Activated naive CD4-positive, alpha-beta T cell treated with anti-CD3 and anti-CD28 coated beads for 36 hours (primary cell): Measurements from ENCODE around the gene BICD2. TPM values are rescaled to one million over a fixed set of nuclear protein-coding genes. Genes with fewer than 3 reads are reported as not detected.
"Not testable (repeated sequence)": the region's sequence is repeated elsewhere in the genome, so short reads cannot be mapped to it uniquely, and the experiment has no call there.

Source experiments
- CTCF ChIA-PET: fragments of 350-600 bp; sonication (Branson Sonifier 250); formaldehyde crosslinking; loops from one replicate; lab custom pipeline; 2021; ENCODE audit warnings: antibody characterized with exemption; lab: Charles Lee
- DNase-seq: peaks from one replicate; pipeline ENCODE4 v3.0.0-alpha.2; 2020
- H3K27ac Mint-ChIP-seq: one replicate; pipeline ENCODE4 v1.8.0; 2021; ENCODE audit warnings: mild to moderate bottlenecking, mixed read lengths
- H3K27me3 Mint-ChIP-seq: one replicate; pipeline ENCODE4 v1.8.0; 2021; ENCODE audit warnings: low read depth, mixed read lengths
- H3K36me3 Mint-ChIP-seq: one replicate; pipeline ENCODE4 v1.8.0; 2021; ENCODE audit warnings: low read depth, mixed read lengths
- H3K4me1 Mint-ChIP-seq: one replicate; pipeline ENCODE4 v1.8.0; 2021; ENCODE audit warnings: low read depth, mixed read lengths
- H3K4me3 Mint-ChIP-seq: one replicate; pipeline ENCODE4 v1.8.0; 2021; ENCODE audit warnings: mild to moderate bottlenecking, moderate library complexity, mixed read lengths
- H3K9me3 Mint-ChIP-seq: one replicate; pipeline ENCODE4 v1.8.0; 2021; ENCODE audit warnings: mixed read lengths
- intact Hi-C: fragments of 100-400 bp; cut with micrococcal nuclease; formaldehyde crosslinking; loops from one replicate; pipeline ENCODE4 v1.15.1; 2023
- total RNA-seq, 2 experiments: library from RNA; stranded (reverse); gene quantifications; one replicate each; pipeline ENCODE4 v1.2.3, GENCODE V29; 2021

BICD2 gene
- total RNA-seq, 2 experiments from 2014 or later = 11.2 to 12.0 TPM

GRCh38 chr9:92768816-92769215 lies 4.2 kb upstream of the BICD2 start:
- DNase-seq, H3K36me3 Mint-ChIP-seq, H3K4me3 Mint-ChIP-seq, H3K27ac Mint-ChIP-seq, H3K9me3 Mint-ChIP-seq, H3K27me3 Mint-ChIP-seq: not testable (repeated sequence)
- CTCF ChIA-PET = interaction anchor here (1.1 kb wide), 1 partner anchor 22 kb away, joined by 4 read pairs; no protein-coding TSS in a partner anchor
- intact Hi-C loops = loop anchor here (10.0 kb wide), 2 partner anchors 444 to 1956 kb away; partner anchors contain the start of genes AOPEP, CENPP and NOL8
- peaks cover 20% of the 10 kb centered on the region for H3K4me1 Mint-ChIP-seq

GRCh38 chr9:92767066-92768054 lies 2.7 kb upstream of the BICD2 start:
- Mint-ChIP-seq H3K9me3 (no peaks in the 10 kb centered on the region), H3K36me3 (peaks cover 1% of the 10 kb centered on the region), H3K27ac (no peak overlapping the region), H3K4me1 (peaks cover 34% of the 10 kb centered on the region), H3K27me3 (no peaks in the 10 kb centered on the region), H3K4me3 (no peak overlapping the region)
- DNase-seq = no peak
- CTCF ChIA-PET = interaction anchor here (0.7 to 1.1 kb wide), 3 partner anchors 14 to 620 kb away, joined by 3 to 4 read pairs (median 4); no protein-coding TSS in a partner anchor
- intact Hi-C loops = loop anchor here (10.0 kb wide), 2 partner anchors 443 to 1957 kb away; partner anchors contain the start of genes AOPEP, CENPP and NOL8

- Mint-ChIP-seq H3K4me1 (peaks cover 49% of the 10 kb centered on the region), H3K4me3 (peak overlapping the region; percentile 84), H3K36me3 (peaks cover 1% of the 10 kb centered on the region), H3K27me3 (no peaks in the 10 kb centered on the region), H3K27ac (peak overlapping the region; percentile 91), H3K9me3 (no peaks in the 10 kb centered on the region)
- CTCF ChIA-PET = interaction anchor here (0.6 to 3.3 kb wide), 6 partner anchors 9 to 188 kb away, joined by 3 to 13 read pairs (median 4); no protein-coding TSS in a partner anchor
- DNase-seq = peak; percentile 99
- intact Hi-C loops = loop anchor here (1.0 to 10.0 kb wide), 14 partner anchors 25 to 1960 kb away; partner anchors contain the start of genes AOPEP, CENPP, FAM120AOS and IARS1
Observed at GRCh38 chr9:92764988-92765936, 629 bp upstream of the BICD2 start.

GRCh38 chr9:92763721-92764380 lies 782 bp downstream of the BICD2 start:
- Mint-ChIP-seq H3K36me3 (peaks cover 1% of the 10 kb centered on the region), H3K27me3 (no peaks in the 10 kb centered on the region), H3K4me3 (peak overlapping the region; percentile 92), H3K27ac (peak overlapping the region; percentile 75), H3K9me3 (no peaks in the 10 kb centered on the region), H3K4me1 (peaks cover 50% of the 10 kb centered on the region)
- intact Hi-C loops = loop anchor here (2.0 to 10.0 kb wide), 7 partner anchors 47 to 1961 kb away; partner anchors contain the start of genes AOPEP, CENPP, FAM120AOS and NOL8
- peak; percentile 30 for DNase-seq
- CTCF ChIA-PET = interaction anchor here (0.5 to 3.3 kb wide), 4 partner anchors 27 to 595 kb away, joined by 3 to 13 read pairs (median 4); no protein-coding TSS in a partner anchor

GRCh38 chr9:92762781-92763708 lies 1.6 kb downstream of the BICD2 start:
- CTCF ChIA-PET = interaction anchor here (0.5 to 3.3 kb wide), 5 partner anchors 9 to 596 kb away, joined by 3 to 13 read pairs (median 4); no protein-coding TSS in a partner anchor
- Mint-ChIP-seq H3K4me3 (peak overlapping the region; percentile 92), H3K27me3 (no peaks in the 10 kb centered on the region), H3K4me1 (peaks cover 50% of the 10 kb centered on the region), H3K27ac (no peak overlapping the region), H3K9me3 (no peaks in the 10 kb centered on the region), H3K36me3 (peaks cover 1% of the 10 kb centered on the region)
- DNase-seq = peak; percentile 11
- intact Hi-C loops = loop anchor here (10.0 kb wide), 2 partner anchors 438 to 1962 kb away; partner anchors contain the start of genes AOPEP, CENPP and NOL8

GRCh38 chr9:92762196-92762595 lies 2.4 kb downstream of the BICD2 start:
- intact Hi-C loops = loop anchor here (10.0 kb wide), 2 partner anchors 437 to 1963 kb away; partner anchors contain the start of genes AOPEP, CENPP and NOL8
- no peak for DNase-seq
- peaks cover 53% of the 10 kb centered on the region for H3K4me1 Mint-ChIP-seq
- H3K27me3 Mint-ChIP-seq = no peaks in the 10 kb centered on the region
- CTCF ChIA-PET = no interaction called here
- no peaks in the 10 kb centered on the region for H3K9me3 Mint-ChIP-seq
- H3K36me3 Mint-ChIP-seq = peaks cover 1% of the 10 kb centered on the region
- no peak overlapping the region for H3K27ac Mint-ChIP-seq
- H3K4me3 Mint-ChIP-seq = peak overlapping the region; percentile 92

GRCh38 chr9:92761686-92762085 lies 2.9 kb downstream of the BICD2 start:
- no peaks in the 10 kb centered on the region for H3K27me3 Mint-ChIP-seq
- intact Hi-C loops = loop anchor here (10.0 kb wide), 2 partner anchors 437 to 1963 kb away; partner anchors contain the start of genes AOPEP, CENPP and NOL8
- peak overlapping the region; percentile 0 for H3K4me3 Mint-ChIP-seq
- no peaks in the 10 kb centered on the region for H3K9me3 Mint-ChIP-seq
- H3K27ac Mint-ChIP-seq = no peak overlapping the region
- DNase-seq = no peak
- H3K4me1 Mint-ChIP-seq = peaks cover 50% of the 10 kb centered on the region
- CTCF ChIA-PET = no interaction called here
- peaks cover 2% of the 10 kb centered on the region for H3K36me3 Mint-ChIP-seq

- peaks cover 8% of the 10 kb centered on the region for H3K36me3 Mint-ChIP-seq
- H3K9me3 Mint-ChIP-seq = peaks cover 2% of the 10 kb centered on the region
- peaks cover 42% of the 10 kb centered on the region for H3K4me1 Mint-ChIP-seq
- no peak for DNase-seq
- intact Hi-C loops = loop anchor here (10.0 kb wide), 2 partner anchors 436 to 1964 kb away; partner anchors contain the start of genes AOPEP, CENPP and NOL8
- H3K27me3 Mint-ChIP-seq = no peaks in the 10 kb centered on the region
- no peak overlapping the region for H3K4me3 Mint-ChIP-seq
- CTCF ChIA-PET = interaction anchor here (0.9 kb wide), 1 partner anchor 46 kb away, joined by 3 read pairs; no protein-coding TSS in a partner anchor
- H3K27ac Mint-ChIP-seq = no peak overlapping the region
Observed at GRCh38 chr9:92760494-92760893, 4.1 kb downstream of the BICD2 start.

- H3K36me3 Mint-ChIP-seq = peaks cover 12% of the 10 kb centered on the region
- DNase-seq = no peak
- H3K9me3 Mint-ChIP-seq = peaks cover 3% of the 10 kb centered on the region
- H3K27ac Mint-ChIP-seq = no peak overlapping the region
- H3K27me3 Mint-ChIP-seq = no peaks in the 10 kb centered on the region
- H3K4me3 Mint-ChIP-seq = no peak overlapping the region
- intact Hi-C loops = loop anchor here (10.0 kb wide), 2 partner anchors 435 to 1965 kb away; partner anchors contain the start of genes AOPEP, CENPP and NOL8
- CTCF ChIA-PET = interaction anchor here (0.9 kb wide), 1 partner anchor 46 kb away, joined by 3 read pairs; no protein-coding TSS in a partner anchor
- peaks cover 44% of the 10 kb centered on the region for H3K4me1 Mint-ChIP-seq
Observed at GRCh38 chr9:92760070-92760469, 4.6 kb downstream of the BICD2 start.

GRCh38 chr9:92759446-92759845 lies 5.2 kb downstream of the BICD2 start:
- DNase-seq = no peak
- H3K4me3 Mint-ChIP-seq = no peak overlapping the region
- H3K27me3 Mint-ChIP-seq = no peaks in the 10 kb centered on the region
- peaks cover 3% of the 10 kb centered on the region for H3K9me3 Mint-ChIP-seq
- peaks cover 44% of the 10 kb centered on the region for H3K4me1 Mint-ChIP-seq
- H3K27ac Mint-ChIP-seq = no peak overlapping the region
- intact Hi-C loops = no loop called here
- peaks cover 12% of the 10 kb centered on the region for H3K36me3 Mint-ChIP-seq
- CTCF ChIA-PET = no interaction called here
